ENCODE measurements around the gene LYAR. TPM values are rescaled to one million over a fixed set of nuclear protein-coding genes. Genes with fewer than 3 reads are reported as not detected.

The LYAR gene
- polyA plus RNA-seq, 1 of the 3 experiments (the other 2 are of a cell fraction) = 11.2 TPM

DNA sequence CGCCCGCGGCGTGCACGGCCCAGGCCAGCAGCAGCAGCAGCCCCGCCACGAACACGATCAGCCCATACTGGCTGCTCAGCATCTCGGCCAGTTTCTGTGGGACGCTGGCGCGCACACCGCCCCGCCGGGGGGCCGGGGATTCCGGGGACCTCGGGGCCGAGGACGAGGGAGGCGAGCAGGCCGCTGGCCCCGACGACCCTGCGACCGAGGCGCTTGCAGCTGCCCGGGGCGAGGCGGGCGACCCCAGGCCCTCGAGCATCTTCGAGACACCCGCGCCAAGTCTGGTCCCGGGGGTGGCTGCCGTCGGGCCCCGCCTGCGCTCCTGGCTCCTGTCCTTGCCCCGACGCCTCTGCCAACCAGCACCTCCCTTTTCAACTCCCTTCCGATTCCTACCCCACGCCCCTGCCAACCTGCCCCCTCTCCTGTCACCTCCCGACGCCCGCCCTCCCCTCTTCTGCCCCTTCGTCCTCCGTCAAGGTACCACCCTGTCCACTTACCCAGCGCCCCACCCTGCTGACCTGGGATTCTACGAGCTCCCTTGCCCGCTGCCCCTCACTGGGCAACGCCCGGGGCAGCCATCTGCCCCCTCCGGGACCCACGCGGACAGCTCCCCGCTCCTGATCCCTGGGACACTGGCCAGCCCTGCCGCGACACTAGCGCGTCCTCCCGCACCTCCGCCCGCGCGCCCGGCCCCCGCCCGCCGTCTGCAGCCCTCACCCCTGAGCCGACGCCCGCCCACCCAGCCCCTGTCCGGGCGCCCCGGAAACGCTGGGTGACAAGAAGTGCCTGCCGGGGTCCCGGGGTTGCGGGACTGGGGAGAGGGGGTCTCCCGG, 63.1 kb downstream of the LYAR start, which contains the start of gene OTOP1:
TSS of gene OTOP1 (minus strand) at position 324 of the 833 bp plus-strand sequence. CDS start at position 259, 65 bp downstream.
- no peak for TF ChIP-seq SIN3A (IDR thresholded peaks at IDR 0.05; ENCODE audit: borderline replicate concordance, low read depth, low read length)
- Histone ChIP-seq H3K36me3 (replicated peaks in 1 of 2; ENCODE audit: control insufficient read depth in 1 of 2, insufficient read depth in 2 of 2, low read length in 1 of 2) (no peaks in the 10 kb centered on the region), H3K4me1 (ENCODE audit: control insufficient read depth in 1 of 2, insufficient read depth in 2 of 2, low read depth in 1 of 2, low read length in 1 of 2) (no peaks in the 10 kb centered on the region), H2AFZ (ENCODE audit: low read depth) (no peak within 1 kb of the TSS), H3K9me2 (no peaks in the 10 kb centered on the region), H3F3A (replicated peaks; ENCODE audit: insufficient read depth) (no peaks in the 10 kb centered on the region), H3K4me3 (ENCODE audit: low read depth in 2 of 2, low read length in 1 of 2) (no peak within 1 kb of the TSS), H3K9ac (no peak within 1 kb of the TSS), H3K27ac (ENCODE audit: low read depth in 2 of 2, low read length in 1 of 2) (no peak within 1 kb of the TSS), H3K9me3 (no peaks in the 10 kb centered on the region), H3K4me2 (peak within 1 kb of the TSS; percentile 7; the same call in 1 of the 2 replicates), H3K79me2 (ENCODE audit: insufficient read depth) (no peaks in the 10 kb centered on the region), H3K27me3 (ENCODE audit: insufficient read depth) (peaks cover 48% of the 10 kb centered on the region), H4K20me1 (ENCODE audit: insufficient read depth) (no peaks in the 10 kb centered on the region)
- 4% methylated on average over 22 of the region's 82 CpGs for WGBS (ENCODE audit: low lambda C conversion rate)
- POLR2A ChIA-PET = no interaction called here
- DNase-seq = peak; percentile 49
- CTCF ChIA-PET = no interaction called here

DNA sequence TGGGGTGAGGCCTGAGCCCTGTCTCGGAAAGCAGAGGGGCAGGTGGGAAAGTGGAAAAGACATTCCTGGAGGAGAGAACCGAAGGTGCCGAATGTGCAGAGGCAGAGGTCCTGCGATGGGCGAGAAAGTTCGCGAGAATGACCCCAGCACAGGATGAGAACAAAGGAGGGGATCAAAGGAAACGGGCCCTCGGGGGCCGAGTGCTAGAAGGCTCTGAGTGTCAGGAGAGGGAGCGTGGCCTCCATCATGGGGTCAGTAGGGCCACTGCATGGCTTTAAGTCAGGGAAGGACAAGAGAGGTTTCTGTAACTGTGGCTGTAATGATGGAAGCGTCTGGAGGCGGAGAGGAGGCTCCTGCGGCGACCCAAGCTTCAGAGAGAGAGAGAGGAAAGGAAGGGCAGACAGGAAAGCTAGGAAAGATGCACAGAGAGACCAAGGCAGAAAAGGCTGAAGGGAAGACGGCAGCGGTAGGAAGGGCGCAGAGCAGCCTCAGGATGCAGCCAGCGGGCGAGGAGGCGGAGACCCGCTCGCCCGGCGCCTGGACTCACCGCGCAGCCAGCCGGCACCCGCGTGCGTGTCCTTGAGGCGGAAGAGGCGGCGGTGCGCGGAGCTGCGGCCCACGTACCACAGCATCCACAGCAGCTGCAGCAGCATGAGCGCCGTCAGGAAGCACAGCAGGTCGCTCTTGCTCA, 63.9 kb downstream of the LYAR start:
- H3K27ac ChIP-seq (ENCODE audit: low read depth in 2 of 2, low read length in 1 of 2) = no peak overlapping the region
- 25% methylated on average over 26 of the region's 41 CpGs for WGBS (ENCODE audit: low lambda C conversion rate)
- POLR2A ChIA-PET = no interaction called here

More for the DNA sequence above, 63.9 kb downstream of the LYAR start:
- H2AFZ ChIP-seq (ENCODE audit: low read depth) = no peak overlapping the region
- H3F3A ChIP-seq (replicated peaks; ENCODE audit: insufficient read depth) = no peaks in the 10 kb centered on the region
- H3K9ac ChIP-seq = no peak overlapping the region
- CTCF ChIA-PET = no interaction called here
- peak; percentile 49 for DNase-seq
- H3K79me2 ChIP-seq (ENCODE audit: insufficient read depth) = no peaks in the 10 kb centered on the region
- H3K36me3 ChIP-seq (replicated peaks in 1 of 2; ENCODE audit: control insufficient read depth in 1 of 2, insufficient read depth in 2 of 2, low read length in 1 of 2) = no peaks in the 10 kb centered on the region
- no peak overlapping the region for H3K4me3 ChIP-seq (ENCODE audit: low read depth in 2 of 2, low read length in 1 of 2)
- no peaks in the 10 kb centered on the region for H3K9me3 ChIP-seq
- peaks cover 48% of the 10 kb centered on the region for H3K27me3 ChIP-seq (ENCODE audit: insufficient read depth)
- no peak overlapping the region for H3K4me2 ChIP-seq
- TF ChIP-seq, protein P1, sequence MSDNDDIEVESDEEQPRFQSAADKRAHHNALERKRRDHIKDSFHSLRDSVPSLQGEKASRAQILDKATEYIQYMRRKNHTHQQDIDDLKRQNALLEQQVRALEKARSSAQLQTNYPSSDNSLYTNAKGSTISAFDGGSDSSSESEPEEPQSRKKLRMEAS (IDR thresholded peaks at IDR 0.05; ENCODE audit: low read depth) = no peak
- TF ChIP-seq RAD21 (IDR thresholded peaks at IDR 0.05; ENCODE audit: low read length) (no peak), JUND (IDR thresholded peaks at IDR 0.05) (no peak), SIN3A (IDR thresholded peaks at IDR 0.05; ENCODE audit: borderline replicate concordance, low read depth, low read length) (no peak), ELF1 (IDR thresholded peaks at IDR 0.05) (no peak), TCF12 (IDR thresholded peaks at IDR 0.05) (no peak), GABPA (IDR thresholded peaks at IDR 0.05; ENCODE audit: low read depth) (no peak), RFX5 (IDR thresholded peaks at IDR 0.05; ENCODE audit: low read length) (no peak), POLR2AphosphoS5 (IDR thresholded peaks at IDR 0.05; ENCODE audit: low read depth, low read length) (no peak)
- H3K4me1 ChIP-seq (ENCODE audit: control insufficient read depth in 1 of 2, insufficient read depth in 2 of 2, low read depth in 1 of 2, low read length in 1 of 2) = no peaks in the 10 kb centered on the region
- H3K9me2 ChIP-seq = no peaks in the 10 kb centered on the region
- no peaks in the 10 kb centered on the region for H4K20me1 ChIP-seq (ENCODE audit: insufficient read depth)

Other genes starting within 250 kb of the LYAR start
- gene OTOP1, start 63.2 kb downstream of the LYAR start, polyA plus RNA-seq (2012; rRNA removed) = not detected in 2 replicates
- 33.7 and 44.5 TPM in 2 replicates for gene TMEM128, start 41.9 kb downstream of the LYAR start, polyA plus RNA-seq (2012; rRNA removed)
- 3.1 and 3.7 TPM in 2 replicates for gene ZBTB49, start 97 bp upstream of the LYAR start, polyA plus RNA-seq (2012; rRNA removed)
- gene NSG1, start 96.9 kb upstream of the LYAR start, polyA plus RNA-seq (2012; rRNA removed) = 10.4 and 11.4 TPM in 2 replicates

All from SK-N-SH (cell line).